GM10266 (cell line): ENCODE results near the gene SERPINA1.
"Not testable (repeated sequence)": the region's sequence is repeated elsewhere in the genome, so short reads cannot be mapped to it uniquely, and the experiment has no call there.

ENCODE experiments used
- DNase-seq: peaks from one replicate; pipeline ENCODE4 v3.0.0; 2012; ENCODE audit errors: extremely low spot score
- TF ChIP-seq, protein P1 (sequence below): IDR thresholded peaks from 2 replicates; pipeline ENCODE4 v1.5.1; 2012; ENCODE audit warnings: mild to moderate bottlenecking, low read depth; ENCODE audit not compliant: control insufficient read depth, insufficient read depth; ENCODE audit errors: missing control alignments

SERPINA1 gene

DNA sequence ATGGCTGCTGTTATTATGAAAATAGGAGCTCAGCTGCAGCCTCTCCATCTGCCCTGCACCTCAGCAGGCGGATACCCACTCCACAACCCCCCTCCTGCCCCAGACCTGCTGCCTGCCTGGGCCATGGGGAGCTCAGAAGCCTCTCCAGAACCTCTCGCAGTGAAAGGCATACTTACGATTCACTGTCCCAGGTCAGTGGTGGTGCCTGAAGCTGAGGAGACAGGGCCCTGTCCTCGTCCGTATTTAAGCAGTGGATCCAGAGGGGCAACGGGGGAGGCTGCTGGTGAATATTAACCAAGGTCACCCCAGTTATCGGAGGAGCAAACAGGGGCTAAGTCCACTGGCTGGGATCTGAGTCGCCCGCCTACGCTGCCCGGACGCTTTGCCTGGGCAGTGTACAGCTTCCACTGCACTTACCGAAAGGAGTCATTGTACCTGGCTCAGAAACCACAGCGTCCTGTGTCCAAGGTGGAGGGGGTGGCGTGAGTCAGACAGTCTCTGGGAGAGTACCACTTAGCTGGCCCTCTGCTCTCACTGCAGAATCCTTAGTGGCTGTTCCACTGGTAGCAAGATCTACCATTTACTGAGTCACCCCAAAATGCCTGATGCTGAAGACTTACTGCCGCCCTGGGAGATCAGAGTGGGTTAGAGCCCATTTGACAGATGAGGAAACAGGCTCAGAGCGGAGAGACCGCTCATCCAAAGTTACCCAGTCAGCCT lies at the start of gene SERPINA1:
TSS of gene SERPINA1 (minus strand) at position 219 of the 720 bp plus-strand sequence. CDS start 5,365 bp downstream, outside the sequence.
- no peak for DNase-seq
- TF ChIP-seq, protein P1, sequence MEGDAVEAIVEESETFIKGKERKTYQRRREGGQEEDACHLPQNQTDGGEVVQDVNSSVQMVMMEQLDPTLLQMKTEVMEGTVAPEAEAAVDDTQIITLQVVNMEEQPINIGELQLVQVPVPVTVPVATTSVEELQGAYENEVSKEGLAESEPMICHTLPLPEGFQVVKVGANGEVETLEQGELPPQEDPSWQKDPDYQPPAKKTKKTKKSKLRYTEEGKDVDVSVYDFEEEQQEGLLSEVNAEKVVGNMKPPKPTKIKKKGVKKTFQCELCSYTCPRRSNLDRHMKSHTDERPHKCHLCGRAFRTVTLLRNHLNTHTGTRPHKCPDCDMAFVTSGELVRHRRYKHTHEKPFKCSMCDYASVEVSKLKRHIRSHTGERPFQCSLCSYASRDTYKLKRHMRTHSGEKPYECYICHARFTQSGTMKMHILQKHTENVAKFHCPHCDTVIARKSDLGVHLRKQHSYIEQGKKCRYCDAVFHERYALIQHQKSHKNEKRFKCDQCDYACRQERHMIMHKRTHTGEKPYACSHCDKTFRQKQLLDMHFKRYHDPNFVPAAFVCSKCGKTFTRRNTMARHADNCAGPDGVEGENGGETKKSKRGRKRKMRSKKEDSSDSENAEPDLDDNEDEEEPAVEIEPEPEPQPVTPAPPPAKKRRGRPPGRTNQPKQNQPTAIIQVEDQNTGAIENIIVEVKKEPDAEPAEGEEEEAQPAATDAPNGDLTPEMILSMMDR: no peak

DNA sequence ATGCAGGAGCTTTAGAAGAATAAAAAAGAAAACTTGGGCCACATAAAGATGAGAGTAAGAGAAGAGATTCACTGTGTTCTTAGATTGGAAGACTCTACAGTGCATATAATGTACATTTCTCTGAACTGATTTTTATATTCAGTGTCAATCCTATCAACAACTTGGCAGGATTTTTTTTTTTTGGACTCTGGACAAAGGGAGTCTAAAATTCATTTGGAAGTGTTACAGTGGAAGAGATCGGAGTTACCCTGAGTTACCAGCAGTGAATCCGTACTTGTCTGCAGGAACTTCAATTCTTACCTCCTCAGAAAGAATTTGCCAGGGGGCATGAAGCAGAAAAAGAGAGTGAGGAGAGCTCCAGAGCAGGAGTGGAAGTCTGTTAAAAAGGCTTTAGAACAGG lies 40.2 kb upstream of the SERPINA1 start:
- TF ChIP-seq, protein P1: no peak
- no peak for DNase-seq

DNA sequence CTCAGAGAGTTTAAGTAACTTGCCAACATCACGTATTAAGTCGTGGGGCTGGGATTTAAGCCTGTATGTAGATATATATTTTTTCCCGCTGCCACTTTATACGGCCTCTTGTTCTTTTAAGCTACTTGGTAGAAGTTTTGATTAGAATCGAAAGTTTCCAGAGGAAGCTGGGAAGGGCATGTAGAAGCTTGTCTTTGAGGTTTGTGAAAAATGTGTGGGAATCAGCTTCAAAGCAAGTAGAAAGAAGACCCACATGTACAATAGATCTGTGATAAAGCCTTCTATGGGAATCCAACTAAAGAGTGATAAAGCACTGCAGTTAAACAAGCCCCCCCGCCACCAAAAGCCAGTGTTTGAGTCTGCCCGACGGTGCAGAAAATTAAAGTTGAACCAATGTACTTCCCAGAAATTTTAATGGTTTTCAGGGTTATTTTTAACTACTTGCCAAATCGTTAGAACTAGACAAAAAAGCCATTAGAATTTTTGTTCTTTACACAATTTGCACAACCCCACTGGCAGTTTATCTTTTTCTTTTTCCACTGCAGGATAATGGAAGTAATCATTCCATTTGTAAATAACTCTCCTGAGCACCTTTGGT lies 38.7 kb upstream of the SERPINA1 start:
- TF ChIP-seq, protein P1: no peak
- no peak for DNase-seq

DNA sequence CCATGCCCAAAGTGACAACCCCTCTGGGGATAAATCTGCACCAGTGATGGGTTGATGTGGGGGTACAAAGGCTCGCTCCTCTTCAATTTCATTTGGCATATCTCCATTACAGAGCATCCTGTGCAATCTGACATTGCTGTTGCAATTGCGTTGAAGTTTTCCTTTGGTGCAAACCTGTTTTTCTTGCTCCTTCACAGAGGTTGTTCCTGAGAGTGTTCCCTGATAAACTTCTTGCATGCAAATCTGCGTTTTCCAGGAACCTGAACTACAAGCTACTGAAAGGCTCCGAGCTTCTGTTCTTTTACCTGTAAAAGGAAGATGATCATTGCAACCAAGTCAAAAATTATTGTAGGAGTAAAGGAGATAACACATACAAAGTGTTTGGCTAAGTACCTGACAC lies 38.1 kb upstream of the SERPINA1 start:
- TF ChIP-seq, protein P1: no peak
- DNase-seq: no peak

DNA sequence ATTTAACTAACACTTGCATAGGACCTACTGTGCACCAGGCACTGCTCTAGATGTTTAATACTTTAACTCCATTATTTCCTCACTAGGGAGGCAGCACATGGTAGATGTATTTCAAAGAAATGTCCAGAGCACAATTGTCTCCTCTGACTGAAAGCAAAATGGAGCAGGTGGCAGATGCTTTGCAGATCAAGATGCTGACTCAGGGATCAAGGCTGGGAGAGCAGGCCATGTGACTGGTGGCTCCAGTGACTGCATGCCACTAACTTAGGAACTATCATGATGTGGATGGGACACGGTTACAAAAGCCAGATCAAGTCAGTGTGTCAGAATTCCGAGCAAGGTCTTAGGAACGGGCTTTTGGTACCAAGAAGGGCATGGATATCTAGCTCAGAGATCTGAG lies 36.0 kb upstream of the SERPINA1 start:
- DNase-seq: no peak
- TF ChIP-seq, protein P1: no peak

DNA sequence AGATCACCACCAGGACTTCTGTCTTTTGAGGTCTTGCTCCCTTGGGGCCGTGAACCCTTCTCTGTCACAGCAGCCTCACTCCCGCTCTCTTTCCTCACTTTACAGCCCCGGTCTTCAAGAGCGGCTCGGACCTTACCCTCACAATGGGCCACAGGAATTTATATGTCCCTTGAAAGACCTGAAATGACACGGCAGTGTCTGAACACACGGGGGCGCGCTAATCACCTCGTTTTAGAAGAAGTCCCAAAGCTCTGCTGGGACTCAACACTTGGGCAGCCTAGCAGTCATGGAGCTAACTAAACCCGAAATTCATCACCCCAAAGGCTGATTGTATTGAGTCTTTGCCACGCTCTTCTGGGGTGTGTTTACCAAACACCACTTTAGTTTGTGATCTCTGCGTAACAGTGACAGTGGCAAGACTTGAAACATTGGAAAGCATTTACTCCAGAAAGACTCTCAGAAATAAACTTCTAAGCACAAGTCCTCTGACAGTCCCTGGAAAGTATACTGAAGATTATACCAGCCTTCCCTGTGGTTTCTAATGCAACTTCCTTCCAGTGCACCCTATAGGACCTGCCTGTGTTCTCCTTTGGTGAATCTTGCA lies 35.2 kb upstream of the SERPINA1 start:
- TF ChIP-seq, protein P1: peak; percentile 83
- DNase-seq: peak; percentile 50

DNA sequence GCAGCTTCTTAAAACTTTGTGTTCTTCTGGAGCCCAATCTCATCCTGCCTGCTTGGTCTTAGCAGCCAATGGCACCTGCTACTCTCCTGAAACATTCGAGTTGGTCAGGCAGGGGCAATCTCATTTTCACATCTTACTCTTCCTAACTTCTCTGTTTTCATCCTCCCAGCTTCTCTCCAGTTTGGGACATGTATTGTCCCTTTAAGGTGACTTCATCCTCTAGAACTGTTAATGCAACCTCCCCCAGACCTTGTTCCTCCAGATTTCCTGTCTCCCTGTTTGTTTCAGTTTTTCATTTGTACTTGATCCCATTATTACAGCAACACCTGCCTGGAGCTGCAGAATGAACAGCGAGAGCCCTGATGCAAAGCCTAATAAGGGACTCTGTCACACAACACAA lies 32.9 kb upstream of the SERPINA1 start:
- TF ChIP-seq, protein P1: no peak

DNA sequence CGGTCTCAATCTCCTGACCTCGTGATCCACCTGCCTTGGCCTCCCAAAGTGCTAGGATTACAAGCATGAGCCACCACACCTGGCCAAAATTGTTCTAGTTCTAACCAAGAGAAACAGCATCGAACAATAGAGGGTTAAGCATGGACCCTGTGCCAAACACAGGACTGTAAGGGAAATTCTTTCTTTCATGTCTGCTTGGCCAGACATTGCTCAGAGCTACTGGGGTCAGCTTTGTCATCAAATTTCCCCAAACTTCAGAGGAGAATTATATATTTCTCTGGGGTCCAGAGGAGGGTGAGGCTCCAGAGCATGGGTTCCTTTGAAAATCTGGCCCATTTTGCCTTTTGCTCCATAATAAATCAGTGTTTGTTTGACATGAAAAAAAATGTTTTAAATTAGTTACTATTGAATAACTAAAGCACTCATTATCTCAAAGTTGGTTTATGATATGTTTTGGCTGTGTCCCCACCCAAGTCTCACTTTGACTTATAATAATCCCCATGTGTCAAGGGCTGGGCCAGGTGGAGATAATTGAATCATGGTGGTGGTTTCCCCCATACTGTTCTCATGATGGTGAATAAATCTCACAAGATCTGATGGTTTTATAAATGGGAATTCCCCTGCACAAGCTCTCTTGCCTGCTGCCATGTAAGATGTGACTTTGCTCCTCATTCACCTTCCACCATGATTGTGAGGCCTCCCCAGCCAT lies 29.2 kb upstream of the SERPINA1 start:
- DNase-seq: not testable (repeated sequence)

More for the DNA sequence above, 32.9 kb upstream of the SERPINA1 start:
- no peak for DNase-seq
